Measurements from ENCODE around the gene PMFBP1.

PMFBP1 gene

GRCh38 chr16:72188541-72188940, 16.6 kb upstream of the PMFBP1 start:
- no peak for DNase-seq

GRCh38 chr16:72187551-72187950, 15.6 kb upstream of the PMFBP1 start:
- DNase-seq = no peak

GRCh38 chr16:72182976-72183375, 11.0 kb upstream of the PMFBP1 start:
- no peak for DNase-seq

- no peak for DNase-seq
Observed at GRCh38 chr16:72179204-72179970, 7.4 kb upstream of the PMFBP1 start.

- no peak for DNase-seq
Observed at GRCh38 chr16:72174726-72175125, 2.8 kb upstream of the PMFBP1 start.

GRCh38 chr16:72173997-72174396, 2.0 kb upstream of the PMFBP1 start:
- no peak for DNase-seq

- no peak for DNase-seq
Observed at GRCh38 chr16:72171236-72171635, 719 bp downstream of the PMFBP1 start.

- no peak for DNase-seq
Observed at GRCh38 chr16:72169708-72170107, 2.2 kb downstream of the PMFBP1 start.

- no peak for DNase-seq
Observed at GRCh38 chr16:72168365-72168764, 3.6 kb downstream of the PMFBP1 start.

GRCh38 chr16:72166954-72167561, 4.9 kb downstream of the PMFBP1 start:
- DNase-seq = no peak

GRCh38 chr16:72166151-72166550, 5.8 kb downstream of the PMFBP1 start:
- no peak for DNase-seq

GRCh38 chr16:72164691-72165090, 7.3 kb downstream of the PMFBP1 start:
- no peak for DNase-seq

- DNase-seq = no peak
Observed at GRCh38 chr16:72162105-72162692, 9.8 kb downstream of the PMFBP1 start.

- no peak for DNase-seq
Observed at GRCh38 chr16:72159801-72160200, 12.2 kb downstream of the PMFBP1 start.

GRCh38 chr16:72159386-72159785, 12.6 kb downstream of the PMFBP1 start:
- DNase-seq = no peak

GRCh38 chr16:72149676-72150464, 22.1 kb downstream of the PMFBP1 start:
- DNase-seq = no peak

- DNase-seq = no peak
Observed at GRCh38 chr16:72142476-72142875, 29.5 kb downstream of the PMFBP1 start.

GRCh38 chr16:72139908-72140307, 32.0 kb downstream of the PMFBP1 start:
- no peak for DNase-seq

- no peak for DNase-seq
Observed at GRCh38 chr16:72138064-72138572, 33.8 kb downstream of the PMFBP1 start.

- DNase-seq = no peak
Observed at GRCh38 chr16:72137380-72138063, 34.4 kb downstream of the PMFBP1 start.

GRCh38 chr16:72134507-72134906, 37.4 kb downstream of the PMFBP1 start:
- no peak for DNase-seq

- DNase-seq = no peak
Observed at GRCh38 chr16:72132726-72133125, 39.2 kb downstream of the PMFBP1 start.
